DMS 273 treated with DMSO at 0.1 percent for 48 hours (cell line): ENCODE data around the gene SPATS2L.
A peak's percentile ranks its signal among the peaks of the same experiment; 100 is the strongest.

Source experiments
- DNase-seq: peaks from one replicate; lab custom pipeline; 2025; lab: John Stamatoyannopoulos, UW

The SPATS2L gene, protein sequence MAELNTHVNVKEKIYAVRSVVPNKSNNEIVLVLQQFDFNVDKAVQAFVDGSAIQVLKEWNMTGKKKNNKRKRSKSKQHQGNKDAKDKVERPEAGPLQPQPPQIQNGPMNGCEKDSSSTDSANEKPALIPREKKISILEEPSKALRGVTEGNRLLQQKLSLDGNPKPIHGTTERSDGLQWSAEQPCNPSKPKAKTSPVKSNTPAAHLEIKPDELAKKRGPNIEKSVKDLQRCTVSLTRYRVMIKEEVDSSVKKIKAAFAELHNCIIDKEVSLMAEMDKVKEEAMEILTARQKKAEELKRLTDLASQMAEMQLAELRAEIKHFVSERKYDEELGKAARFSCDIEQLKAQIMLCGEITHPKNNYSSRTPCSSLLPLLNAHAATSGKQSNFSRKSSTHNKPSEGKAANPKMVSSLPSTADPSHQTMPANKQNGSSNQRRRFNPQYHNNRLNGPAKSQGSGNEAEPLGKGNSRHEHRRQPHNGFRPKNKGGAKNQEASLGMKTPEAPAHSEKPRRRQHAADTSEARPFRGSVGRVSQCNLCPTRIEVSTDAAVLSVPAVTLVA

GRCh38 chr2:200306196-200306930, at the start of gene SPATS2L:
Gene SPATS2L, plus strand, starts transcription at chr2:200306693. Its CDS starts 82,552 bp downstream, at chr2:200389245.
- peak; percentile 30 for DNase-seq

GRCh38 chr2:200257570-200257969, 48.9 kb upstream of the SPATS2L start:
- no peak for DNase-seq

- no peak for DNase-seq
These were observed 48.4 kb upstream of the SPATS2L start for GRCh38 chr2:200258081-200258480.

- DNase-seq = no peak
These were observed 47.5 kb upstream of the SPATS2L start for GRCh38 chr2:200258881-200259576.

DNA sequence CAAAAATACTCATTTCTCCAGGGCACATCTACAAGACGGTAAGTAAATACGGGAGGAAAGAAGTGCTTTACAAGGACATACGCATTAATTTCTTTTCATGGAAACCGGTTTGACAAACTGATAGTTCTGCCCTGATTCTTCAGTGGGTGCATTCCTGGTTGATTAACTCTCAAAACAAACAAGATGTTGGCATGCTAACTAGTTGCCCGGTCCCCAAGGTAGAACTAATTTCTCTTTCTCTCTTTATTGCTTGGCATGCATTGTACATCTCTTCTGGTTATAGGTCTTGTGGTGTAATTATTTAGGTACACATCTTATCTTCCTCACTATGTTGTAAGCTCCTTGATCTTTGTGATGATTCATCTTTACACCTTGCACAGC, 46.9 kb upstream of the SPATS2L start:
- DNase-seq = no peak

GRCh38 chr2:200262047-200262446, 44.4 kb upstream of the SPATS2L start:
- no peak for DNase-seq

DNA sequence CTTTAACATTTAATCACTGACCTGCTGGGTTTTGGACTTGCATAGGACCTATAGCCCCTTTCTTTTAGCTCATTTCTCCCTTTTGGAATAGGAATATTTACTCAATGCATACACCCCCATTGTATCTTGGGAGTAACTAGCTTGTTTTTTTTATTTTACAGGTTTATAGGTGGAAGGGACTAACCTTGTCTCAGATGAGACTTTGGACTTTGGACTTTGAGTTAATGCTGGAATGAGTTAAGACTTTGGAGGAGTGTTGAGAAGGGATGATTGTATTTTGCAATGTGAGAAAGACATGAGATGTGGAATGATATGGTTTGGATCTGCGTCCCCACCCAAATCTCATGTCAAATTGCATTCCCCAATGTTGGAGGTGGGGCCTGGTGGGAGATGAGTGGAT, 43.2 kb upstream of the SPATS2L start:
- no peak for DNase-seq

DNA sequence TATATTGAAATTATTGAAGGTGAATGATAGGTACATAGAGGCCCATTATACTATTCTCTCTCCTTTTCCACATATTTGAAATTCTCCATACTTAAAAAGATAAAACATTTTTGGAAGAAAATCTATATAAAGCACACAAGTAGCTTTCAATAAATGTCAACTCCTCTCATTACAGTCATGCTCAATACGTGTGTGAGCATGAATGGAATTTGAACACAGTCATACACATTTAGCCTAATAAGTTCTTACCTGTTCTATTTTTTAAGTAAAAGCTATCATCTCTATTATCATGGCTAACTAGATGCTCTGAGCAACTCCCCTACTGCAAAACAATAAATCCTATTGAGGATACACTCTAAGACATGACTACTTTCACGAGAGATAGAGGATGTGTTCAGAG, 41.9 kb upstream of the SPATS2L start:
- no peak for DNase-seq

GRCh38 chr2:200266406-200266805, 40.1 kb upstream of the SPATS2L start:
- no peak for DNase-seq

DNA sequence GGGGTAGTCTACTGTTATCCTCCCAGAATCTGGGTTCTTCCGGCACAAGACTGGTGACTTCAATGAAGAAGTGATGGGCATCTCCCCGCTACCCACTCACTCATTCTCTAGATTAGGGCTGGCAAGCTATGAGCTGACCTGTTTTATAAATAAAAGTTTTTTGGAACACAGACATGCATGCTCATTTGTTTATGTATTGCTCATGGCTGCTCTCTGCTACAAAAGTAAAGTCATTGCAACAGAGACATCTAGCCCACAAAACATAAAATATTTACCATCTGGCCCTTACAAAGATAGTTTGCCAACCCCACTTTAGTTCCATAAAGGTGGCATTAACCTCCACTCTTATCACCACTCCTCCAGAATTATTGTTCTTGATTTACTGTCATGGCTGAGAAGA, 39.1 kb upstream of the SPATS2L start:
- no peak for DNase-seq

GRCh38 chr2:200270732-200271131, 35.8 kb upstream of the SPATS2L start:
- DNase-seq = no peak

- DNase-seq = no peak
These were observed 34.2 kb upstream of the SPATS2L start for GRCh38 chr2:200272320-200272719.

DNA sequence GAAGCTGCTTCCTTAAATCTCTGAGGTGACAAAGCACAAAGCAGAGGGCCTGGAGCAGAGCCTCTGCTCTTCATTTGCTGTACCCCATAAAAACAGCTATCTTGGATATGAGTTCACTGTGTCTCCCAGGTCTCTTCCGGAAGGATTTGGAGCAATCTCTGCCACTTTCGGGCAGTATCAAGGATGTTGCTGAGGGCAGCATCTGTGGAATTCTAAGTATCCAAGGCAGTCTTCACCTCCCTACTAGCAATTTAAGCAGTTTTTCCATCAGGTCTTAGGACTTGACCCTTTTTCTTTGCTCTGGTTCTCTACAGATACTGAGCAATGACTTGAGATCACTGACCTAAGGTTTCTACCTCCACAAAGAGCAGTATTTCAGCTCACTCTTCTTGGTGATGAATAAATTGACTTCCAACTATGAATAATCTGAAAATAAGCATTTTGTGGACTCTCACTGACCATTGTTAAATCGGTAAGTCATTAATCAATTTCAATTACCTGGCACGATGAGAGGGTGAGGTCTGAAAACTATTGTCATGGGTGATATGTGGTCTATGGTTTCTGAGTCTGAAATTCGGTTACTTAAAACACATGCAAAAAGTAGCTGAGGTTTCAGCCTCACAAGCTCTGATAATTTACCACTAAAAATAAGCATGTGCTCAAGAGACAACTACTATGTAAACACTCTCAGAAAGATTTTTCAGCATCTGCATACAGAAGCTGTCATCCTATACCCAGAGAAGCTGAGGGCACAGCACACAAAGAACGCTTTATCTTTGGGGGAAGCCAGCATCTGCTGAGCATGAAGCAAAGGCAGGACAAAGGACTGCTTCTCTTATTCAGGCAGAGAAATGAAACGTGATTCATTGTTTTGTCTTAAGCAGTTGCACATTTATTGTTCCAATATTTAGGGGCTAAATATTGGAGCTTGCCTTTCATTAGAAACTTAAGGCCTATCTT, 32.1 kb upstream of the SPATS2L start:
- no peak for DNase-seq

GRCh38 chr2:200275295-200276013, 31.0 kb upstream of the SPATS2L start:
- no peak for DNase-seq

DNA sequence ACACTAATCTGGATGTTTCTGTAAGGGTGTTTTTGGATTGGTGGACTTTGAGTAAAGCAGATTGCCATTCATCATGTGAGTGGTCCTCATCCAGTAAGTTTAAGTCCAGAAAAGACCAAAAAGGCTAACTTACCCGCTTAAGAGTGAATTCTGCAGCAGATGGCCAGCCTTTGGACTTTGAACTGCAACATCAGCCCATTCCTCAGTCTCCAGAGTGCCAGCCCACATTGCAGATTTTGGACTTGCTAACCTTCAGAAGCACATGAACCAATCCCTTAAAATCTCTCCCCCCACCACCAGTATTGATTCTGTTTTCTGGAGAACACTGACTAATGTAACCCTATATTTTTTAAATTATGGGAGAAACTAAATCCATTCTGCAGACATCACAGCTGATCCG, 30.0 kb upstream of the SPATS2L start:
- no peak for DNase-seq

- DNase-seq = no peak
These were observed 27.7 kb upstream of the SPATS2L start for GRCh38 chr2:200278694-200279316.

- no peak for DNase-seq
These were observed 26.6 kb upstream of the SPATS2L start for GRCh38 chr2:200279857-200280256.

GRCh38 chr2:200286578-200286977, 19.9 kb upstream of the SPATS2L start:
- no peak for DNase-seq

GRCh38 chr2:200288670-200289429, 17.6 kb upstream of the SPATS2L start:
- no peak for DNase-seq
